Prostate gland (tissue), 2 donors: Measurements from ENCODE around the gene ACP4.

Experiments
- POLR2A ChIP-seq: fragments of 450-650 bp; IDR thresholded peaks from one replicate; pipeline ENCODE4 v1.6.1; 2016; ENCODE audit warnings: antibody characterized with exemption, mild to moderate bottlenecking
- POLR2AphosphoS5 ChIP-seq: sonication (generic); formaldehyde crosslinking; IDR thresholded peaks from one replicate; pipeline ENCODE4 v1.6.1; 2017; ENCODE audit warnings: antibody characterized with exemption
- TF ChIP-seq, protein P1 (sequence below), 4 experiments: fragments of 200-600 bp in 2 of 4; fragments of 450-650 bp in 2 of 4; sonication (generic) in 2 of 4; IDR thresholded peaks; 1 replicate in 3 of 4; 2 replicates in 1 of 4; pipeline ENCODE4 v1.5.1; 2016 to 2019; ENCODE audit warnings: antibody characterized with exemption in 4 of 4, mild to moderate bottlenecking in 2 of 4, moderate library complexity in 2 of 4

DNA sequence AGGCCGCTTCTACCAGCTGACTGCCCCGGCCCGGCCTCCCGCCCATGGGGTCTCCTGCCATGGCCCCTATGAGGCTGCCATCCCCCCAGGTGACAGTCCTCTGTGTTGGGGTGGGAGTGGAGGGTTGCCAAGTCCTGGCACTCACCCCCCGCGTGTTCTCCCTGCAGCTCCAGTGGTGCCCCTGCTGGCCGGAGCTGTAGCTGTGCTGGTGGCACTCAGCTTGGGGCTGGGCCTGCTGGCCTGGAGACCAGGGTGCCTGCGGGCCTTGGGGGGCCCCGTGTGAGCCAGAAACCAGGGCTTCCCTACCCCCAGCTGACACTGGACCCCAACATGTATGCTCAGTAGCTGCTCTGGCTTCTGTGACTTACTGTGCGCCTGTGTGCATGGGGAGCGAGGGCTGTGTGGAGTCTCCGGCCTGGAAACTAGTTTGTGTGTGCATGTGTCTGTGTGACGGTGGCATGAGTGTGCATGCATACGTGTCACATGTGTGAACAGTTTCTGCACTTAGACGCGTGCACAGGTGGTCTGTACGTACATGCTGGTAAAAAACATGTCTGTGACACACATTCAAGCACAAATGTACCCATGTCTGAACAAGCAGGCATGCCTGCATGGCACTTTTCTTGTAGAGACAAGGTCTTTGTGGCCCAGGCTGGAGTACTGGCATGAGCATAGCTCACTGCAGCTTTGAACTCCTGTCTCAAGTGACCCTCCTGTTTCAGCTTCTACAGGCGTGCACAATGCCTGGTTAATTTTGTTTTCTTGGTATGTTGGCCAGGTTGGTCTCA is 4.9 kb downstream of the ACP4 start:
- TF ChIP-seq, protein P1, sequence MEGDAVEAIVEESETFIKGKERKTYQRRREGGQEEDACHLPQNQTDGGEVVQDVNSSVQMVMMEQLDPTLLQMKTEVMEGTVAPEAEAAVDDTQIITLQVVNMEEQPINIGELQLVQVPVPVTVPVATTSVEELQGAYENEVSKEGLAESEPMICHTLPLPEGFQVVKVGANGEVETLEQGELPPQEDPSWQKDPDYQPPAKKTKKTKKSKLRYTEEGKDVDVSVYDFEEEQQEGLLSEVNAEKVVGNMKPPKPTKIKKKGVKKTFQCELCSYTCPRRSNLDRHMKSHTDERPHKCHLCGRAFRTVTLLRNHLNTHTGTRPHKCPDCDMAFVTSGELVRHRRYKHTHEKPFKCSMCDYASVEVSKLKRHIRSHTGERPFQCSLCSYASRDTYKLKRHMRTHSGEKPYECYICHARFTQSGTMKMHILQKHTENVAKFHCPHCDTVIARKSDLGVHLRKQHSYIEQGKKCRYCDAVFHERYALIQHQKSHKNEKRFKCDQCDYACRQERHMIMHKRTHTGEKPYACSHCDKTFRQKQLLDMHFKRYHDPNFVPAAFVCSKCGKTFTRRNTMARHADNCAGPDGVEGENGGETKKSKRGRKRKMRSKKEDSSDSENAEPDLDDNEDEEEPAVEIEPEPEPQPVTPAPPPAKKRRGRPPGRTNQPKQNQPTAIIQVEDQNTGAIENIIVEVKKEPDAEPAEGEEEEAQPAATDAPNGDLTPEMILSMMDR (IDR thresholded peaks at IDR 0.05) = peak in 1 of 4 experiments; percentile 19
- TF ChIP-seq POLR2A (no peak), POLR2AphosphoS5 (no peak)
